ENCODE results near the gene ST13.

DNA sequence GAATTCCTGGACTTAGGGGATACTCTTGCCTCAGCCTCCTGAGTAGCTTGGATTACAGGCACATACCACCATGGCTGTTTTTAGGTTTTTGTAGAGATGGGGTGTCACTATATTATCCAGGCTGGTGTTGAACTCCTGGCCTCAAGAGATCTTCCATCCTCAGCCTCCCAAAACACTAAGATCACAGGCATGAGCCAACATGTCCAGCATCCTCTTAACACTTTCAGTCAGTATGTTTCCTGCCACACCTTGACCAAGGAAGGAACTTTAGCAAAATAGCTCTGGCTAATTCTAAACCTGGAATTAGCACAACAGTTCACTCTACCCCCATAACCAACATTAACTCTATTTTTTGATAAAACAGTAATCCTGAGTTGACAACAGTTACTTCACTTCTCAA is 32.7 kb upstream of the ST13 start:
- TF ChIP-seq, protein P1, sequence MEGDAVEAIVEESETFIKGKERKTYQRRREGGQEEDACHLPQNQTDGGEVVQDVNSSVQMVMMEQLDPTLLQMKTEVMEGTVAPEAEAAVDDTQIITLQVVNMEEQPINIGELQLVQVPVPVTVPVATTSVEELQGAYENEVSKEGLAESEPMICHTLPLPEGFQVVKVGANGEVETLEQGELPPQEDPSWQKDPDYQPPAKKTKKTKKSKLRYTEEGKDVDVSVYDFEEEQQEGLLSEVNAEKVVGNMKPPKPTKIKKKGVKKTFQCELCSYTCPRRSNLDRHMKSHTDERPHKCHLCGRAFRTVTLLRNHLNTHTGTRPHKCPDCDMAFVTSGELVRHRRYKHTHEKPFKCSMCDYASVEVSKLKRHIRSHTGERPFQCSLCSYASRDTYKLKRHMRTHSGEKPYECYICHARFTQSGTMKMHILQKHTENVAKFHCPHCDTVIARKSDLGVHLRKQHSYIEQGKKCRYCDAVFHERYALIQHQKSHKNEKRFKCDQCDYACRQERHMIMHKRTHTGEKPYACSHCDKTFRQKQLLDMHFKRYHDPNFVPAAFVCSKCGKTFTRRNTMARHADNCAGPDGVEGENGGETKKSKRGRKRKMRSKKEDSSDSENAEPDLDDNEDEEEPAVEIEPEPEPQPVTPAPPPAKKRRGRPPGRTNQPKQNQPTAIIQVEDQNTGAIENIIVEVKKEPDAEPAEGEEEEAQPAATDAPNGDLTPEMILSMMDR (IDR thresholded peaks at IDR 0.05; ENCODE audit: low read depth, low read length) = no peak
- TF ChIP-seq EZH2phosphoT487 (IDR thresholded peaks at IDR 0.05; ENCODE audit: low read depth) = no peak
